Common myeloid progenitor, CD34-positive (primary cell): ENCODE results near the gene CLPSL1.

Experiments used
- CTCF ChIA-PET: fragments of 350-600 bp; sonication (Branson Sonifier 250); formaldehyde crosslinking; loops from one replicate; lab custom pipeline; 2021; ENCODE audit warnings: antibody characterized with exemption; lab: Charles Lee
- POLR2A ChIA-PET: fragments of 350-600 bp; sonication (Branson Sonifier 250); formaldehyde crosslinking; loops from one replicate; lab custom pipeline; 2021; ENCODE audit warnings: antibody characterized with exemption; lab: Charles Lee
- DNase-seq, 3 donors: peaks; one replicate each; pipeline versions ENCODE4 v3.0.0 to v3.0.0-alpha.2; 2013
- H3K27ac ChIP-seq, 2 experiments: 1 replicate in 1 of 2; 2 replicates in 1 of 2; pipeline ENCODE4 v1.7.0; 2013; ENCODE audit warnings: inconsistent platforms in 2 of 2, low read length in 2 of 2, mild to moderate bottlenecking in 2 of 2, low read depth in 1 of 2, moderate library complexity in 1 of 2; ENCODE audit not compliant: severe bottlenecking in 2 of 2, insufficient read depth in 1 of 2, poor library complexity in 1 of 2
- H3K27me3 ChIP-seq, 5 experiments: replicated peaks in 2 of 5; 1 replicate in 3 of 5; 2 replicates in 2 of 5; pipeline versions ENCODE4 v1.6.1 to v1.7.0; 2013; ENCODE audit warnings: low read length in 4 of 5, mild to moderate bottlenecking in 2 of 5, moderate library complexity in 2 of 5, inconsistent platforms in 1 of 5; ENCODE audit not compliant: insufficient read depth in 5 of 5, control insufficient read depth in 4 of 5
- H3K36me3 ChIP-seq, 4 experiments: 1 replicate in 2 of 4; 2 replicates in 2 of 4; pipeline versions ENCODE4 v1.6.1 to v1.7.0; 2013; ENCODE audit warnings: low read length in 3 of 4, control low read depth in 1 of 4, mild to moderate bottlenecking in 1 of 4; ENCODE audit not compliant: control insufficient read depth in 4 of 4, insufficient read depth in 4 of 4
- H3K4me1 ChIP-seq, 4 experiments: 1 replicate in 3 of 4; 2 replicates in 1 of 4; pipeline versions ENCODE4 v1.6.1 to v1.7.1; 2013; ENCODE audit warnings: low read length in 3 of 4, mild to moderate bottlenecking in 3 of 4, control low read depth in 1 of 4, inconsistent platforms in 1 of 4, moderate library complexity in 1 of 4; ENCODE audit not compliant: control insufficient read depth in 4 of 4, insufficient read depth in 4 of 4; ENCODE audit errors: control extremely low read depth in 1 of 4
- H3K4me3 ChIP-seq, 7 experiments: 1 replicate in 4 of 7; 2 replicates in 3 of 7; pipeline versions ENCODE4 v1.5.1 to v1.7.0; 2013; ENCODE audit warnings: mild to moderate bottlenecking in 7 of 7, low read length in 6 of 7, moderate library complexity in 6 of 7, inconsistent platforms in 2 of 7, low read depth in 2 of 7, control low read depth in 1 of 7; ENCODE audit not compliant: insufficient read depth in 4 of 7, control insufficient read depth in 1 of 7; ENCODE audit errors: extremely low read depth in 1 of 7
- H3K9me3 ChIP-seq, 5 experiments: 1 replicate in 4 of 5; 2 replicates in 1 of 5; pipeline versions ENCODE4 v1.6.1 to v1.7.1; 2013; ENCODE audit warnings: low read length in 4 of 5, mild to moderate bottlenecking in 2 of 5, inconsistent platforms in 1 of 5, low read depth in 1 of 5, moderate library complexity in 1 of 5; ENCODE audit not compliant: control insufficient read depth in 4 of 5, insufficient read depth in 2 of 5; ENCODE audit errors: control extremely low read depth in 1 of 5
- WGBS: methylation state at CpG from one replicate; pipeline ENCODE4 v1.1.5; 2013; ENCODE audit not compliant: insufficient coverage; 5-methylcytosine and 5-hydroxymethylcytosine counted together

CLPSL1 gene

GRCh38 chr6:35790683-35791082 lies 9.9 kb downstream of the CLPSL1 start:
- POLR2A ChIA-PET = no interaction called here
- CTCF ChIA-PET = no interaction called here
- DNase-seq = no peak
- H3K27me3 ChIP-seq = peaks cover 8 to 38% (median 25%) of the 10 kb centered on the region in 5 experiments
- WGBS = 89% methylated on average over 3 of the region's 5 CpGs
- H3K36me3 ChIP-seq = no peaks in the 10 kb centered on the region
- H3K4me1 ChIP-seq = peaks cover 0 to 3% (median 1%) of the 10 kb centered on the region in 4 experiments
- no peaks in the 10 kb centered on the region for H3K9me3 ChIP-seq
- no peak overlapping the region for H3K27ac ChIP-seq
- H3K4me3 ChIP-seq = no peak overlapping the region

GRCh38 chr6:35794536-35795452 lies 14.0 kb downstream of the CLPSL1 start:
- Histone ChIP-seq H3K4me1 (no peaks in the 10 kb centered on the region), H3K27me3 (peaks cover 0 to 7% (median 3%) of the 10 kb centered on the region in 5 experiments), H3K27ac (no peak overlapping the region), H3K4me3 (no peak overlapping the region), H3K36me3 (no peaks in the 10 kb centered on the region), H3K9me3 (no peaks in the 10 kb centered on the region)
- POLR2A ChIA-PET = no interaction called here
- DNase-seq = no peak
- 97% methylated on average over 10 of the region's 17 CpGs for WGBS
- CTCF ChIA-PET = no interaction called here

DNA sequence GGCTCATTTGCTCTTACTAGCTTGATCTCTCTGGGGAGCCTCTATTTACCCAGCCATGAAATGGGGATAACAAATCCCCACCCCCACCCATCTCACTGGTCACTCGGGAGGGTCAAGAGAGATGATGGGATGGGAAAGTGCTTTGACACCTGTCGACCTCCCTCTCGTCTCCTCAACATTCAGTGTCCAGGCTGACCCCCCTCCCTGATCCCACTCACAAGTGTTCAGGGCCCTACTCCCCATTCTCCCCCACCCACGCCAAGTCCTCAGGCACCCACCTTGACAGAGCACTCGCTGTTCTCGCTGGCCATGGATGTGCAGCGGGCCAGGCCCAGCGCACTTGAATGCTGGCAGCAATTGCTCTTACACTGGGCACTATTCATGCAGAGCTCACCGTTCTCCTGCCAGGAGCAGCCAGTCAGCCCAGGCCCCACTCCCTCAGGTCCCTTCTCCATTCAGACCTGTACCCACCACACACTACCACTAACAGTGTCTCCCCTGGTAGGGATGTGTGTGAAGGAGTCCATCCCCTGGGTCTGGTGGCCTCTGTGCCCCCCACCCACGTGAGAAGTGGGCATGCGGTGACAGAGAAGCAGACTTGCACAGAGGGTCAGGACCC lies 14.7 kb downstream of the CLPSL1 start:
- DNase-seq = no peak
- H3K4me1 ChIP-seq = no peaks in the 10 kb centered on the region
- ChIA-PET POLR2A (no interaction called here), CTCF (no interaction called here)
- no peak overlapping the region for H3K4me3 ChIP-seq
- WGBS = 97% methylated on average over 8 of the region's 11 CpGs
- H3K27ac ChIP-seq = no peak overlapping the region
- H3K9me3 ChIP-seq = no peaks in the 10 kb centered on the region
- H3K36me3 ChIP-seq = no peaks in the 10 kb centered on the region
- H3K27me3 ChIP-seq = peaks cover 0 to 7% (median 0%) of the 10 kb centered on the region in 5 experiments

DNA sequence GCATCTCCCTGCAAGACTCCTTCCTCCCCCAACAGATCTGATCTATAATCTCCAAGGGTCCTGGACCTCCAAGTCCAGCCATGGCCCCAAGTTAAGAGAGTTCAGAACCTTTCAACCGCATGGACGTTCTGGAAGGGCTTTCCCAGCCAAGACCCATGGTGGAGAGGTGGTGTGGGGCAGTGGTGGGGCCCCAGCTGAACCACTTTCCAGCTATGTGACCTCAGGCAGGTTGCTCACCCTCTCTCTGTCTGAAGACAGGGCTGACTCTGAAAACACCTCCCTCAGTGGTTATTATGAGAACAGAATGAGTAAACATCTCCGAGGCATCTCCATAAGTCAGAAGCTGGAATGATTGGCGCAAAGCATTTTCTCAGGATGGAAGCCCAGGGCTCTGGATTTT lies 15.4 kb downstream of the CLPSL1 start:
- WGBS = 94% methylated on average over 4 of the region's 4 CpGs
- Histone ChIP-seq H3K27me3 (peaks cover 0 to 7% (median 0%) of the 10 kb centered on the region in 5 experiments), H3K27ac (no peak overlapping the region), H3K9me3 (no peaks in the 10 kb centered on the region), H3K36me3 (no peaks in the 10 kb centered on the region), H3K4me3 (no peak overlapping the region), H3K4me1 (no peaks in the 10 kb centered on the region)
- CTCF ChIA-PET = no interaction called here
- no peak for DNase-seq
- POLR2A ChIA-PET = interaction anchor here (0.7 kb wide), 1 partner anchor 201 kb away, joined by 3 read pairs; no protein-coding TSS in a partner anchor

GRCh38 chr6:35797837-35798526 lies 17.2 kb downstream of the CLPSL1 start:
- H3K4me1 ChIP-seq = no peaks in the 10 kb centered on the region
- POLR2A ChIA-PET = interaction anchor here (1.0 kb wide), 1 partner anchor 10 kb away, joined by 3 read pairs; no protein-coding TSS in a partner anchor
- no peak overlapping the region for H3K4me3 ChIP-seq
- CTCF ChIA-PET = no interaction called here
- no peak for DNase-seq
- no peaks in the 10 kb centered on the region for H3K36me3 ChIP-seq
- H3K27me3 ChIP-seq = peaks cover 0 to 7% (median 0%) of the 10 kb centered on the region in 5 experiments
- H3K9me3 ChIP-seq = no peaks in the 10 kb centered on the region
- H3K27ac ChIP-seq = no peak overlapping the region
- WGBS = 97% methylated on average over 7 of the region's 8 CpGs

GRCh38 chr6:35798706-35799105 lies 17.9 kb downstream of the CLPSL1 start:
- Histone ChIP-seq H3K4me3 (no peak overlapping the region), H3K4me1 (no peaks in the 10 kb centered on the region), H3K36me3 (no peaks in the 10 kb centered on the region), H3K27ac (no peak overlapping the region), H3K9me3 (no peaks in the 10 kb centered on the region), H3K27me3 (peaks cover 0 to 2% (median 0%) of the 10 kb centered on the region in 5 experiments)
- ChIA-PET POLR2A (interaction anchor here (1.0 kb wide), 1 partner anchor 11 kb away, joined by 3 read pairs; no protein-coding TSS in a partner anchor), CTCF (interaction anchor here (1.0 kb wide), 1 partner anchor 156 kb away, joined by 3 read pairs; no protein-coding TSS in a partner anchor)
- WGBS = 100% methylated on average over 3 of the region's 5 CpGs
- DNase-seq = no peak
